Stimulated activated CD4-positive, alpha-beta T cell treated with anti-CD3 and anti-CD28 coated beads, Interleukin-15, amount 100 ng/mL, for 24 hours (primary cell): ENCODE measurements around the gene TMEM50B.
"Not testable (repeated sequence)": the region's sequence is repeated elsewhere in the genome, so short reads cannot be mapped to it uniquely, and the experiment has no call there.

Source experiments
- DNase-seq: peaks from one replicate; pipeline ENCODE4 v3.0.0-alpha.2; 2020

The TMEM50B gene

GRCh38 chr21:33477066-33477465 lies 2.7 kb downstream of the TMEM50B start:
- no peak for DNase-seq

DNA sequence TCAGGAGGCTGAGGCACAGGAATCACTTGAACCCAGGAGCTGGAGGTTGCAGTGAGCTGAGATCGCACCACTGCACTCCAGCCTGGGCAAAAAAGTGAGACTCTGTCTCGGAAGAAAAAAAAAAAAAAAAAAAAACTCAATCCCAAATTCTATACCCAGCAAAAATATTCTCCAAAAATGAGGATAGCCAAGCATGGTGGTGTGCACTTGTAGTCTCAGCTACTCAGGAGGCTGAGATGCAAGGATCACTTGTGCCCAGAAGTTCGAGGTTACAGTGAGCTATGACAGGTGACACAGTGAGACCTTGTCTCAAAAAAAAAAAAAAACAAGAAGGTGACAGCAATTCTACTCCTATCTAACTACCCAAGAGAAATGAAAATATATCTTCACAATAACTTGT lies 6.4 kb downstream of the TMEM50B start:
- no peak for DNase-seq

DNA sequence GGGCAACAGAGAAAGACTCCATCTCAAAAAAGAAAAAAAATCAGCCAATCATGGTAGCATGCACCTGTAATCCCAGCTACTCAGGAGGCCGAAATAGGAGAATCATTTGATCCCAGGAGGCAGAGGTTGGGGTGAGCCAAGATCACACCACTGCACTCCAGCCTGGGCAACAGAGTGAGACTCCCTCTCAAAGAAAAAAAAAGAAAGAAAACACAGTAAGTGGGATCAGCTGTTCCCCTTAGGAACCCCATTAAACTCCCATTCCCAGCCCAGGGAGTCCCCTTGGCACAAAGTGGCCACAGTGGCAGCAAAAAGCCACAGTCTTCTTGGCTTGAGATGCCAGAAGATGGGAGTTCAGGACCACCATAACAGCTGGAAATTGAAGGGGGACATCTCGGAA lies 9.1 kb downstream of the TMEM50B start:
- DNase-seq: no peak

DNA sequence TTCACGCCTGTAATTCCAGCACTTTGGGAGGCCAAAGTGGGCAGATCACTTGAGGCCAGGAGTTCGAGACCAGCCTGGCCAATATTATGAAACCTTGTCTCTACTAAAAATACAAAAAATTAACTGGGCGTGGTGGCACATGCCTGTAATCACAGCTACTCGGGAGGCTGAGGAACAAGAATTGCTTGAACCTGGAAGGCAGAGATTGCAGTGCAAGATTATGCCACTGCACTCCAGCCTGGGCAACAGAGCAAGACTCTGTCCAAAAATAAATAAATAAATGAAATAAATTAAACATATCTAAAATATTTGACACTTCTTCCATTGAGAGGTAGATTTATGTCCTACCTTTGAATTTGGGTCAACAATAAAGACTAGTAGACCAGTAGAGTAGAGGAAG lies 10.6 kb downstream of the TMEM50B start:
- not testable (repeated sequence) for DNase-seq

GRCh38 chr21:33461538-33462250 lies 18.1 kb downstream of the TMEM50B start:
- DNase-seq: no peak

- DNase-seq: no peak
These were observed 20.9 kb downstream of the TMEM50B start for GRCh38 chr21:33458861-33459260.

DNA sequence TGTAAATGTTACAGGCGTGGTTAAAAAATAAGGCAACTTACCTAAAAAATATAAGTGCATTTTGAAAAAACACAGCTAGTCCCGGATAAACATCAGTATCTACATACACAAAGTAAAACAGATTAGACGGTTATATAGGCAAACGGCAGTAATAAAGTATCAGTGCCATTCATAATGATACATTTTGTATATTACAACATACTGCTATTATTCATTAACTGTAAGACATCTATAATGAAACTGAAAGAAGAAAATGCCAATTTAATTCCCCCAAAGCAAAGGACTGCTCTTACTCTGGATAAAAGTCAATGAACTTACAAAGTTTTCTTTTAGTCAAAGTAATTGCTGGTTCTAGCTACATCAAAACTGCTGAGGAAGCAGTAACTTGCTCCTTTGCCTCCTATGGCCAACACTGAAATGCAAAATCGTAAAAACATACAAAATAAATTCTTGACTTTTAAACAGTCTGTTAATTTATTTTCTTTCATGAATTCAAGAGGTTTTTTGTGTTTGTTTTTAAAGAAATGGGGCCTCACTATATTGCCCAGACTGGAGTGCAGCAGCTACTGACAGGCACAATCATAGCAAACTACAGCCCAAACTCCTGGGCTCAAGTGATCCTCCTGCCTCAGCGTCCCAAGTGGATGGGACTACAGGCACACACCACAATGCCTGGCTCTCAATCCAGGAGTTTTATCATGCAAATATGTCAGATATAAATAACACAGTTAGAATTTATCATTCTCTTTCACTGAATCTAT lies 23.9 kb downstream of the TMEM50B start:
- DNase-seq: no peak

GRCh38 chr21:33452362-33452761 lies 27.4 kb downstream of the TMEM50B start:
- DNase-seq: no peak

GRCh38 chr21:33451634-33452071 lies 28.1 kb downstream of the TMEM50B start:
- no peak for DNase-seq

DNA sequence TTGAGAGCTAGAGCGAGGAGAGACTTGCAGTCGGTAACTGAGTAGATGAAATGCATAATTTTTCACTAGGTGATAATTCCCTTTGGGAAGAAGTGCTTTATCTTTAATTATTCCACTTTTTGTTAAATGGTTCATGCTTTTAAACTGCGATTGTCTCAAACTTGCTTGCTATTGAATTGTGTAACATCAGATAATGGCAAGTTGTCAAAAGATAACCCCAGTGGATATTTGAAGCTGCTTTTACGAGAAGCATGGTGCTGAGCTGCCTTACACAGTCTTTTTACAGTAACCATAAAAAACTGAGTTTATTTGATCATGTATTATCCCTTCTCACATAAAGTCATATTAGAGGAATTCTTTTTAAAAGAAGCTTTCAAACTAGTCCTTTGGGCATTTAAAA lies 30.2 kb downstream of the TMEM50B start:
- no peak for DNase-seq

GRCh38 chr21:33446620-33447019 lies 33.2 kb downstream of the TMEM50B start:
- DNase-seq: not testable (repeated sequence)

GRCh38 chr21:33444499-33444898 lies 35.3 kb downstream of the TMEM50B start:
- no peak for DNase-seq

DNA sequence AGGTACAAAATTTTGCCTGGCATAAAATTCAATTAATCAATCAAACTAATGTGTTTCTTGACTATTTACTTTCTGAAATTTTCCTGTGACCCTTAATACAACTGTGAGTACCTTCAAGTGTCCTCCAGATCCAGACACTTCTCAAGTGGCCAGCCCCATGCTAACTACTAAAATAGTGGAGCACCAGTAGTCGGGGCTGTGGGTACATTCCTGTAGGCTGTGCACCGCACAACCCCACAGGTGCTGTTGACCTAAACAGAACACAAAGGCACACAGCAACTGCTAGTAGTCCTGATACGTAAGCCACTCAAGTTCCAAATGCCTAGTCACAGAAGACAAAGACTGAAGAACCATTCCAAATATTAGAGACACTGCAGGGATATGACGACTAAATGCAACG lies 36.6 kb downstream of the TMEM50B start:
- no peak for DNase-seq

GRCh38 chr21:33441489-33442477 lies 38.0 kb downstream of the TMEM50B start:
- no peak for DNase-seq

GRCh38 chr21:33437140-33437539 lies 42.6 kb downstream of the TMEM50B start:
- DNase-seq: no peak

DNA sequence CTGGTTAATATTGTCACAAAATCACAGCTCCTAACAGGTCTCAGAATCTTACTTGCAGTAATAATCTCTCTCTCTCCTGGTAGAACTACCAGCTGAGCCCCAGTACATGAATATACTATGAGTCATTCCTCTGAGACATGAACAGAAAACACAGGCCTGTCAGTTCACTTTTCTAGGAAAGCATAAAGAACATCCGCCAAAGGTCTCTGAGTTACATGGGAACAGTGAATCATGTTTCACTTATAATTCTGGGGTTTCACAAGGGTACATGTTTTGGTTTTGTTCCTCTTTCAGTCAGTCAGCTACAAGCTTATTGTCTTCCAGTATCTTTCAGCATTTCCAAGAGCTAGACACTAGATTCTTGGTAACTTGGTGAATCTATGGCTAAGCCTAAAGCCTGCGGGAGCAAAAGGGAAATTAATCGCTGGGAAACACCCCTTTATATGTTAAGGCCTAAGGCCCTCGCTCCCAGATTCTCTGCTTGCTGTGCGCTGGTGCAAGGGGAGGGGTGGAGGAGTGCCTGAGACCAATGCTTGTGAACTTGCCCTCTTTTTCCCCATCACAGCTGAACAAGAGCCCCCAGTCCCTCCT lies 44.9 kb downstream of the TMEM50B start:
- peak; percentile 49 for DNase-seq

- DNase-seq: no peak
These were observed 46.2 kb downstream of the TMEM50B start for GRCh38 chr21:33433425-33434114.

GRCh38 chr21:33433001-33433400 lies 46.8 kb downstream of the TMEM50B start:
- DNase-seq: no peak

DNA sequence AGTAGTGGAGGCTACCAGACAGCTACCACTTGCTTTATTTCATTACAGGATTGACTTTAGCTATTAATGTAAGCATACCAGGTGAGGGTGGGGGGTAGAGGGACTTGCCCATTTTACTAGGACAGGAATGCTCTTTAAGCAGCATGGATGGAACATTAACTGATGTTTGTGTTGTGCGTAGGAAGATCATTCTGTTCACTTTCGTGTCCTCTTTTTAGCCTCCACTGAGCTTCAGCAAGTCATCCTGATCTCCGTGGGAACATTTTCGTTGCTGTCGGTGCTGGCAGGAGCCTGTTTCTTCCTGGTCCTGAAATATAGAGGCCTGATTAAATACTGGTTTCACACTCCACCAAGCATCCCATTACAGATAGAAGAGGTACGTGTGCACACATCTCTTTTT lies 47.3 kb downstream of the TMEM50B start:
- DNase-seq: no peak

- DNase-seq: no peak
These were observed 48.9 kb downstream of the TMEM50B start for GRCh38 chr21:33430858-33431257.

DNA sequence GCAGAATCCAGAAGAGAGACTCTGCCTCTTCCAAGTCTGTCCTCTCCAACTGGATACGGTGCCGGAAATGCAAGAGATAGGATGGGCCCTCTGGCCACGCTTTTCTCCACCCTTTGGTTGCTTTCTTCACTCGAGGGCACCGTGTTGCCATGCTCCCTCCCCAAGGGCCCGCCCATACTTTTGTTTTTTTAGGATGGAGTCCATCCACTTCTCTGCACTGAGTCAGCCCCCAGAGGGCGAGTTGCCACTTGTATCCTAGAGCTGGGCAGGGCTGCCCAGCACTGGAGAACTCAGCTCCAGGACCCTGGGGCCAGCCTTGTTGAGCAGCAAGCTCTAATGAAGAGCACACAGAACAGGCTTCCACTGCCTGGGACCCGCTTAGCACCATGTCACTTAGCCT lies 51.1 kb downstream of the TMEM50B start:
- DNase-seq: no peak

GRCh38 chr21:33427051-33427450 lies 52.7 kb downstream of the TMEM50B start:
- no peak for DNase-seq
